HG03520 (cell line): ENCODE results near the gene SOS1.

ENCODE experiments used
- ATAC-seq: cut with Tn5 transposase; IDR thresholded peaks from one replicate; pipeline ENCODE4 v1.9.1; 2021; ENCODE audit warnings: mild to moderate bottlenecking, moderate library complexity; ENCODE audit not compliant: unreplicated experiment

SOS1 gene

GRCh38 chr2:38935568-38936172 is 185.2 kb downstream of the SOS1 start:
- ATAC-seq, result no peak

GRCh38 chr2:38934742-38935141 is 186.1 kb downstream of the SOS1 start:
- no peak for ATAC-seq

- no peak for ATAC-seq
Observed at GRCh38 chr2:38933653-38934052, 187.2 kb downstream of the SOS1 start.

- ATAC-seq, result no peak
Observed at GRCh38 chr2:38932586-38932985, 188.3 kb downstream of the SOS1 start.
